Measurements from ENCODE around the gene LKAAEAR1. TPM values are rescaled to one million over a fixed set of nuclear protein-coding genes. Genes with fewer than 3 reads are reported as not detected.

LKAAEAR1 gene
- total RNA-seq, 4 donors from 2014 or later = not detected

DNA sequence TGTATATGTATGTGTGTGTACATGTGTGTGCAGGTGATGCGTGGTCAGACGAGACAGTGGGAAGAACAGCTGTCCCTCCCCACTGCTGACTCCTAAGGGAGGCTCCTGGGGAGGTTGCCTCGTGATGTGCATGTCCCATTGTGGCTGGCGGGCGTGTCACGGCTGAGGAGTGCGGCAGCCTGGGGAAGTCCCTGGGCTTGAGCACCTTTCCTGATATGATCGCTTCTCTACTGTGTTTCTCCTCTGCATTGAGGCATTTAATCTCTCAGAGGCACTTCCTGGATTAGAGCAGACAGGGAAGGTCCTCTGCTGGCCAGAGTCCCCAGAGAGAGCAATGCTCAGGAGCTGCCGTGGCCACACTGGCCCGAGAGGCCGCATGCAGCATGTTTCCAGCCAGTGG is 11.7 kb upstream of the LKAAEAR1 start:
- Histone ChIP-seq H3K9me3 (no peaks in the 10 kb centered on the region), H3K27me3 (peaks cover 4 to 18% (median 13%) of the 10 kb centered on the region in 3 donors), H3K36me3 (no peaks in the 10 kb centered on the region), H3K27ac (no peak overlapping the region), H3K4me3 (no peak overlapping the region), H3K4me1 (no peaks in the 10 kb centered on the region)
- DNase-seq (no peak), ATAC-seq (no peak)
- TF ChIP-seq POLR2A (IDR thresholded peaks at IDR 0.05) = no peak
- TF ChIP-seq, protein P1, sequence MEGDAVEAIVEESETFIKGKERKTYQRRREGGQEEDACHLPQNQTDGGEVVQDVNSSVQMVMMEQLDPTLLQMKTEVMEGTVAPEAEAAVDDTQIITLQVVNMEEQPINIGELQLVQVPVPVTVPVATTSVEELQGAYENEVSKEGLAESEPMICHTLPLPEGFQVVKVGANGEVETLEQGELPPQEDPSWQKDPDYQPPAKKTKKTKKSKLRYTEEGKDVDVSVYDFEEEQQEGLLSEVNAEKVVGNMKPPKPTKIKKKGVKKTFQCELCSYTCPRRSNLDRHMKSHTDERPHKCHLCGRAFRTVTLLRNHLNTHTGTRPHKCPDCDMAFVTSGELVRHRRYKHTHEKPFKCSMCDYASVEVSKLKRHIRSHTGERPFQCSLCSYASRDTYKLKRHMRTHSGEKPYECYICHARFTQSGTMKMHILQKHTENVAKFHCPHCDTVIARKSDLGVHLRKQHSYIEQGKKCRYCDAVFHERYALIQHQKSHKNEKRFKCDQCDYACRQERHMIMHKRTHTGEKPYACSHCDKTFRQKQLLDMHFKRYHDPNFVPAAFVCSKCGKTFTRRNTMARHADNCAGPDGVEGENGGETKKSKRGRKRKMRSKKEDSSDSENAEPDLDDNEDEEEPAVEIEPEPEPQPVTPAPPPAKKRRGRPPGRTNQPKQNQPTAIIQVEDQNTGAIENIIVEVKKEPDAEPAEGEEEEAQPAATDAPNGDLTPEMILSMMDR (IDR thresholded peaks at IDR 0.05 in 4 of 5, conservative IDR thresholded peaks at IDR 0.05 in 1 of 5) = no peak
- in situ Hi-C loops (cut with MboI; ENCODE audit: low sequenced_read_pairs in 4 of 4) = no loop called here
- intact Hi-C loops (cut with DNase I; ENCODE audit: low total_unique reads) = loop anchor here (10.0 kb wide), 1 partner anchor 1111 kb away; no protein-coding TSS in a partner anchor

DNA sequence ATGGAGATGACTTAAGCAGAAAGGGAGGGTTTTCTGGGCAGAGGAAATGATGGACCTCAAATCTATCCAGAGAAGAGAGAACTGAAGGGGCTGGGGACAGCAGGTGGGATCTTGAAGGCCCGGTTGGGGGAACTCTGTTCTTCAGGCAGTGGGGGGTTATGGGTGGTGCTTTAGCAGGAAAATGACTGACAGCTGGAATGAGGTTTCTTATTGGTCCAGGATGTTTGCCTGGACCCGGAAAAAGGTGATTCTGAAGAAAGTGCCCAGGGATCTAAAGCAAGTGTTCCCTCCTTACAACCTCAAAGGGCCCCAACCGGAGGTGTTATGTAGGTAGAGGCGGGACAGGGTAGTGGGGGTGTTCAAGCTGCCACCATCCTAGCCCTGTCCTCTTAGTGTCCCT is 11.3 kb upstream of the LKAAEAR1 start:
- TF ChIP-seq, protein P1 (IDR thresholded peaks at IDR 0.05 in 4 of 5, conservative IDR thresholded peaks at IDR 0.05 in 1 of 5) = no peak
- TF ChIP-seq POLR2A (IDR thresholded peaks at IDR 0.05) = no peak
- H3K4me1 ChIP-seq = no peaks in the 10 kb centered on the region
- no peak overlapping the region for H3K27ac ChIP-seq
- in situ Hi-C loops (cut with MboI; ENCODE audit: low sequenced_read_pairs in 4 of 4) = no loop called here
- ATAC-seq (no peak), DNase-seq (no peak)
- H3K27me3 ChIP-seq = peaks cover 0 to 14% (median 8%) of the 10 kb centered on the region in 3 donors
- H3K4me3 ChIP-seq = no peak overlapping the region
- intact Hi-C loops (cut with DNase I; ENCODE audit: low total_unique reads) = loop anchor here (10.0 kb wide), 1 partner anchor 1111 kb away; no protein-coding TSS in a partner anchor
- no peaks in the 10 kb centered on the region for H3K36me3 ChIP-seq
- H3K9me3 ChIP-seq = no peaks in the 10 kb centered on the region

DNA sequence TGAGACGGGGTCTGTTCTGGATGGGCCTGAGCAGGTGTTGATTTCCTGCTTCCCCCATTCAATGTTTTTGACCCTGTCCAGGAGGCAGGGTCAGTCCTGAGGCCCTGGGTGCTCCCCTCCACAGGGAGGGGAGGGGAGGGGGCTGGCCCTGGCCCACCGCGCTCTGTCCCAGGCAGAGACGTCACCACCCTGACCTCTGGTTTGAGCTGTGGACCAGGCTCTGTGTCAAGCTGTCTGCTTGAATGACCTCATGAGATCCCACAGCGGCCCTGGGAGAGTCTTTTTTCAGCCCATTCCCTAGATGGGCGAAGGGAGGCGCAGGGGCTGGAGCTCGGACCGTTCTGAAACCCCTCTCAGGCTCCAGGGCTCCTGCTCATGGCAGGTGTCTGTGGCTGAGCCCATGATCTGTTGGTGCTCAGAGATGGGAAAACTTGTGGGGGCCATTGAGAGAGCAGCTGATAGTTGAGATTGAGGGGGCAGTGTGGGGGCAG is 8.9 kb upstream of the LKAAEAR1 start:
- intact Hi-C loops (cut with DNase I; ENCODE audit: low total_unique reads) (loop anchor here (10.0 kb wide), 1 partner anchor 1108 kb away; no protein-coding TSS in a partner anchor), in situ Hi-C loops (cut with MboI; ENCODE audit: low sequenced_read_pairs in 4 of 4) (no loop called here)
- Histone ChIP-seq H3K27me3 (peaks cover 0 to 1% (median 0%) of the 10 kb centered on the region in 3 donors), H3K4me3 (no peak overlapping the region), H3K4me1 (no peaks in the 10 kb centered on the region), H3K27ac (no peak overlapping the region), H3K36me3 (no peaks in the 10 kb centered on the region), H3K9me3 (no peaks in the 10 kb centered on the region)
- ATAC-seq = no peak
- no peak for DNase-seq
- no peak for TF ChIP-seq POLR2A (IDR thresholded peaks at IDR 0.05)
- TF ChIP-seq, protein P1 (IDR thresholded peaks at IDR 0.05 in 4 of 5, conservative IDR thresholded peaks at IDR 0.05 in 1 of 5) = no peak

DNA sequence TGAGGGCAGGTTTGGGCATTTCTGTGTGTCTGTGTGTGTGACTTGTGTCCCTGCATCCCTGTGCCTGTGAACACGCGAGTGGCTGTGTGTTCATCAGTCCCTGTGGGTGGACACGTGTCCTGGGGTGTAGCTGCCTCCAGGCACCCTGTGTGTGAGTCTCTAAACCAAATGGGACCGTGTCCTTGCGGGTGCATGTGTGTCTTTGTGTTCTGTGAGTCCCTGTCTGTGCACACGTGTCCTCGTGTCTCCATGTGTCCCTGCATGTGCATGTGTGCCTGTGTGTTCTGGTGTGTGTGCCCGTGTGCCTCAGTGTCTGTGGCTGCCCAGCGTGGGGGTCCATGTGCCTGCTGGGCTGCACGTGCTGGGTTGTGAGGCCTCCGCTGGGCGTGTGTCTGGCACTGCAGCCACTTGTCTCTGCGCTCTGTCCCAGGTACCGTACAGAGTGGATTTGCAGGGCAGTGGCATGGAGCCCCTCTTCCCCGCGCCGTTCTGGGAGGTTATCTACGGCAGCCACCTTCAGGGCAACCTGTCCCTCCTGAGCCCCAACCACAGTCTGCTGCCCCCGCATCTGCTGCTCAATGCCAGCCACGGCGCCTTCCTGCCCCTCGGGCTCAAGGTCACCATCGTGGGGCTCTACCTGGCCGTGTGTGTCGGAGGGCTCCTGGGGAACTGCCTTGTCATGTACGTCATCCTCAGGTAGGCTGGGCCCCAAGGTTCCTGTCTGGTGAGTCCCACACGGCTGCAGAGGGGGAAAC is 8.2 kb upstream of the LKAAEAR1 start:
- intact Hi-C loops (cut with DNase I; ENCODE audit: low total_unique reads) (loop anchor here (10.0 kb wide), 1 partner anchor 1108 kb away; no protein-coding TSS in a partner anchor), in situ Hi-C loops (cut with MboI; ENCODE audit: low sequenced_read_pairs in 4 of 4) (no loop called here)
- no peak overlapping the region for H3K4me3 ChIP-seq
- no peaks in the 10 kb centered on the region for H3K9me3 ChIP-seq
- ATAC-seq = no peak
- peaks cover 0 to 4% (median 3%) of the 10 kb centered on the region in 3 donors for H3K27me3 ChIP-seq
- no peak overlapping the region for H3K27ac ChIP-seq
- no peak for TF ChIP-seq POLR2A (IDR thresholded peaks at IDR 0.05)
- TF ChIP-seq, protein P1 (IDR thresholded peaks at IDR 0.05 in 4 of 5, conservative IDR thresholded peaks at IDR 0.05 in 1 of 5) = no peak
- DNase-seq = no peak
- no peaks in the 10 kb centered on the region for H3K36me3 ChIP-seq
- H3K4me1 ChIP-seq = no peaks in the 10 kb centered on the region
